ENCODE measurements around the gene TMEM156. TPM values are rescaled to one million over a fixed set of nuclear protein-coding genes. Genes with fewer than 3 reads are reported as not detected.
"Not testable (repeated sequence)": the region's sequence is repeated elsewhere in the genome, so short reads cannot be mapped to it uniquely, and the experiment has no call there.

Gene TMEM156
- polyA plus RNA-seq, 1 of the 3 experiments (the other 2 are of a cell fraction) = 0.13 TPM

DNA sequence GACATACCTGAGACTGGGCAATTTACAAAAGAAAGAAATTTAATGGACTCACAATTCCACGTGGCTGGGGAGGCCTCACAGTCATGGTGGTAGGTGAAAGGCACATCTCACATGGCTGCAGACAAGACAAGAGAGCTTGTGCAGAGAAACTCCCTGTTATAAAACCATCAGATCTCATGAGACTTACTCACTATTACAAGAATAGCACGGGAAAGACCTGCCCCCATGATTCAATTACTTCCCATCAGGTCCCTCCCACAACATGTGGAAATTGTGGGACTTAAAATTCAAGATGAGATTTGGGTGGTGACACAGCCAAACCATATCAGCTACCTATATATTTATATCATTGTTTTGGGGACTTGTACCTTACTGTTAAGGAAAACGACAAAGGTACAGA is 90.3 kb downstream of the TMEM156 start:
- H3K79me2 ChIP-seq (ENCODE audit: insufficient read depth); H3F3A ChIP-seq (replicated peaks; ENCODE audit: insufficient read depth); H3K27me3 ChIP-seq (ENCODE audit: insufficient read depth); H4K20me1 ChIP-seq (ENCODE audit: insufficient read depth); H2AFZ ChIP-seq (ENCODE audit: low read depth); H3K27ac ChIP-seq (ENCODE audit: low read depth in 2 of 2, low read length in 1 of 2); H3K9ac ChIP-seq; DNase-seq; H3K9me2 ChIP-seq; H3K9me3 ChIP-seq; H3K4me1 ChIP-seq (ENCODE audit: control insufficient read depth in 1 of 2, insufficient read depth in 2 of 2, low read depth in 1 of 2, low read length in 1 of 2); POLR2A ChIA-PET; H3K4me2 ChIP-seq; H3K4me3 ChIP-seq (ENCODE audit: low read depth in 2 of 2, low read length in 1 of 2): not testable (repeated sequence)
- 93% methylated on average over 3 of the region's 3 CpGs for WGBS (ENCODE audit: low lambda C conversion rate)
- CTCF ChIA-PET = interaction anchor here (0.8 to 2.0 kb wide), 4 partner anchors 9 to 39 kb away, joined by 3 to 7 read pairs (median 4); no protein-coding TSS in a partner anchor
- peaks cover 2 to 63% of the 10 kb centered on the region in 2 experiments for H3K36me3 ChIP-seq (replicated peaks in 1 of 2; ENCODE audit: control insufficient read depth in 1 of 2, insufficient read depth in 2 of 2, low read length in 1 of 2)

DNA sequence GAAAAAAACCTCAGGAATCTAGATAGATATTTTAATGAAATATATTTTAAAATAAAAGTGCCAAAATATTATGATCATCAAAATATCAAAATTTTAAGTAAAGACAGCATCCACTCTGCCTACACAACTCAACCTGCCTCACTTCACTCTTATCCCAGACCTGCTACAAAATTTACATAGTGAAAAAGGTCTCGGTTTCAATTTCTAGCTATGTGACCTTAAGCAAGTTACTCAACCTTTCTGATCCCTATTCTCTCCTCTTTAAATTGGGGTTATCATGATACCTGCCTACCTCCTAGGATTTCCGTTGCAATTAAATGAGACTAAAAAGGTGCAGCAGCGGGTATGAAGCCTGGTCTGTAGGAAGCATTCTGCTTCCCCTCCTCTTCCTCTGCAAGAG is 91.7 kb downstream of the TMEM156 start:
- no peaks in the 10 kb centered on the region for H3K9me2 ChIP-seq
- peaks cover 1% of the 10 kb centered on the region for H3F3A ChIP-seq (replicated peaks; ENCODE audit: insufficient read depth)
- H3K36me3 ChIP-seq (replicated peaks in 1 of 2; ENCODE audit: control insufficient read depth in 1 of 2, insufficient read depth in 2 of 2, low read length in 1 of 2) = peaks cover 2 to 73% of the 10 kb centered on the region in 2 experiments
- CTCF ChIA-PET = interaction anchor here (0.6 kb wide), 1 partner anchor 195 kb away, joined by 3 read pairs; no protein-coding TSS in a partner anchor
- POLR2A ChIA-PET = no interaction called here
- TF ChIP-seq MEF2A (IDR thresholded peaks at IDR 0.05; ENCODE audit: borderline replicate concordance, low read depth) (no peak), JUND (IDR thresholded peaks at IDR 0.05) (no peak), YY1 (IDR thresholded peaks at IDR 0.05; ENCODE audit: low read depth) (no peak), ELF1 (IDR thresholded peaks at IDR 0.05) (no peak), EZH2phosphoT487 (IDR thresholded peaks at IDR 0.05; ENCODE audit: borderline replicate concordance, low read depth) (no peak), TAF1 (IDR thresholded peaks at IDR 0.05; ENCODE audit: borderline replicate concordance, low read depth, low read length) (no peak), GATA2 (CRISPR knock-in tag; IDR thresholded peaks at IDR 0.05) (no peak), GABPA (IDR thresholded peaks at IDR 0.05; ENCODE audit: low read depth) (no peak), POLR2AphosphoS5 (IDR thresholded peaks at IDR 0.05; ENCODE audit: low read depth, low read length) (no peak), RAD21 (IDR thresholded peaks at IDR 0.05; ENCODE audit: low read length) (no peak), RFX5 (IDR thresholded peaks at IDR 0.05; ENCODE audit: low read length) (no peak)
- TF ChIP-seq, protein P1, sequence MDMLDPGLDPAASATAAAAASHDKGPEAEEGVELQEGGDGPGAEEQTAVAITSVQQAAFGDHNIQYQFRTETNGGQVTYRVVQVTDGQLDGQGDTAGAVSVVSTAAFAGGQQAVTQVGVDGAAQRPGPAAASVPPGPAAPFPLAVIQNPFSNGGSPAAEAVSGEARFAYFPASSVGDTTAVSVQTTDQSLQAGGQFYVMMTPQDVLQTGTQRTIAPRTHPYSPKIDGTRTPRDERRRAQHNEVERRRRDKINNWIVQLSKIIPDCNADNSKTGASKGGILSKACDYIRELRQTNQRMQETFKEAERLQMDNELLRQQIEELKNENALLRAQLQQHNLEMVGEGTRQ (IDR thresholded peaks at IDR 0.05; ENCODE audit: borderline replicate concordance, low read depth, low read length) = no peak
- TF ChIP-seq, protein P2, sequence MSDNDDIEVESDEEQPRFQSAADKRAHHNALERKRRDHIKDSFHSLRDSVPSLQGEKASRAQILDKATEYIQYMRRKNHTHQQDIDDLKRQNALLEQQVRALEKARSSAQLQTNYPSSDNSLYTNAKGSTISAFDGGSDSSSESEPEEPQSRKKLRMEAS (IDR thresholded peaks at IDR 0.05; ENCODE audit: low read depth) = no peak
- TF ChIP-seq, protein P3, sequence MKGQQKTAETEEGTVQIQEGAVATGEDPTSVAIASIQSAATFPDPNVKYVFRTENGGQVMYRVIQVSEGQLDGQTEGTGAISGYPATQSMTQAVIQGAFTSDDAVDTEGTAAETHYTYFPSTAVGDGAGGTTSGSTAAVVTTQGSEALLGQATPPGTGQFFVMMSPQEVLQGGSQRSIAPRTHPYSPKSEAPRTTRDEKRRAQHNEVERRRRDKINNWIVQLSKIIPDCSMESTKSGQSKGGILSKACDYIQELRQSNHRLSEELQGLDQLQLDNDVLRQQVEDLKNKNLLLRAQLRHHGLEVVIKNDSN (IDR thresholded peaks at IDR 0.05; ENCODE audit: borderline replicate concordance, low read depth) = no peak
- TF ChIP-seq, protein P4, sequence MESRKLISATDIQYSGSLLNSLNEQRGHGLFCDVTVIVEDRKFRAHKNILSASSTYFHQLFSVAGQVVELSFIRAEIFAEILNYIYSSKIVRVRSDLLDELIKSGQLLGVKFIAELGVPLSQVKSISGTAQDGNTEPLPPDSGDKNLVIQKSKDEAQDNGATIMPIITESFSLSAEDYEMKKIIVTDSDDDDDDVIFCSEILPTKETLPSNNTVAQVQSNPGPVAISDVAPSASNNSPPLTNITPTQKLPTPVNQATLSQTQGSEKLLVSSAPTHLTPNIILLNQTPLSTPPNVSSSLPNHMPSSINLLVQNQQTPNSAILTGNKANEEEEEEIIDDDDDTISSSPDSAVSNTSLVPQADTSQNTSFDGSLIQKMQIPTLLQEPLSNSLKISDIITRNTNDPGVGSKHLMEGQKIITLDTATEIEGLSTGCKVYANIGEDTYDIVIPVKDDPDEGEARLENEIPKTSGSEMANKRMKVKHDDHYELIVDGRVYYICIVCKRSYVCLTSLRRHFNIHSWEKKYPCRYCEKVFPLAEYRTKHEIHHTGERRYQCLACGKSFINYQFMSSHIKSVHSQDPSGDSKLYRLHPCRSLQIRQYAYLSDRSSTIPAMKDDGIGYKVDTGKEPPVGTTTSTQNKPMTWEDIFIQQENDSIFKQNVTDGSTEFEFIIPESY (IDR thresholded peaks at IDR 0.05; ENCODE audit: borderline replicate concordance, low read depth) = no peak
- TF ChIP-seq, protein P5, sequence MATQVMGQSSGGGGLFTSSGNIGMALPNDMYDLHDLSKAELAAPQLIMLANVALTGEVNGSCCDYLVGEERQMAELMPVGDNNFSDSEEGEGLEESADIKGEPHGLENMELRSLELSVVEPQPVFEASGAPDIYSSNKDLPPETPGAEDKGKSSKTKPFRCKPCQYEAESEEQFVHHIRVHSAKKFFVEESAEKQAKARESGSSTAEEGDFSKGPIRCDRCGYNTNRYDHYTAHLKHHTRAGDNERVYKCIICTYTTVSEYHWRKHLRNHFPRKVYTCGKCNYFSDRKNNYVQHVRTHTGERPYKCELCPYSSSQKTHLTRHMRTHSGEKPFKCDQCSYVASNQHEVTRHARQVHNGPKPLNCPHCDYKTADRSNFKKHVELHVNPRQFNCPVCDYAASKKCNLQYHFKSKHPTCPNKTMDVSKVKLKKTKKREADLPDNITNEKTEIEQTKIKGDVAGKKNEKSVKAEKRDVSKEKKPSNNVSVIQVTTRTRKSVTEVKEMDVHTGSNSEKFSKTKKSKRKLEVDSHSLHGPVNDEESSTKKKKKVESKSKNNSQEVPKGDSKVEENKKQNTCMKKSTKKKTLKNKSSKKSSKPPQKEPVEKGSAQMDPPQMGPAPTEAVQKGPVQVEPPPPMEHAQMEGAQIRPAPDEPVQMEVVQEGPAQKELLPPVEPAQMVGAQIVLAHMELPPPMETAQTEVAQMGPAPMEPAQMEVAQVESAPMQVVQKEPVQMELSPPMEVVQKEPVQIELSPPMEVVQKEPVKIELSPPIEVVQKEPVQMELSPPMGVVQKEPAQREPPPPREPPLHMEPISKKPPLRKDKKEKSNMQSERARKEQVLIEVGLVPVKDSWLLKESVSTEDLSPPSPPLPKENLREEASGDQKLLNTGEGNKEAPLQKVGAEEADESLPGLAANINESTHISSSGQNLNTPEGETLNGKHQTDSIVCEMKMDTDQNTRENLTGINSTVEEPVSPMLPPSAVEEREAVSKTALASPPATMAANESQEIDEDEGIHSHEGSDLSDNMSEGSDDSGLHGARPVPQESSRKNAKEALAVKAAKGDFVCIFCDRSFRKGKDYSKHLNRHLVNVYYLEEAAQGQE (IDR thresholded peaks at IDR 0.05; ENCODE audit: low read depth, low read length) = no peak
- DNase-seq = no peak
- H3K9me3 ChIP-seq = no peaks in the 10 kb centered on the region
- H3K79me2 ChIP-seq (ENCODE audit: insufficient read depth) = no peaks in the 10 kb centered on the region
- peaks cover 0 to 7% of the 10 kb centered on the region in 2 experiments; a peak in 1 of 4 replicates for H3K4me1 ChIP-seq (ENCODE audit: control insufficient read depth in 1 of 2, insufficient read depth in 2 of 2, low read depth in 1 of 2, low read length in 1 of 2)
- H3K4me3 ChIP-seq (ENCODE audit: low read depth in 2 of 2, low read length in 1 of 2) = no peak overlapping the region
- H3K9ac ChIP-seq = no peak overlapping the region
- WGBS (ENCODE audit: low lambda C conversion rate) = 92% methylated on average over 3 of the region's 3 CpGs
- H4K20me1 ChIP-seq (ENCODE audit: insufficient read depth) = no peaks in the 10 kb centered on the region
- no peak overlapping the region for H3K27ac ChIP-seq (ENCODE audit: low read depth in 2 of 2, low read length in 1 of 2)
- no peaks in the 10 kb centered on the region for H3K27me3 ChIP-seq (ENCODE audit: insufficient read depth)
- H2AFZ ChIP-seq (ENCODE audit: low read depth) = no peak overlapping the region
- no peak overlapping the region for H3K4me2 ChIP-seq
